Fibroblast of the aortic adventitia (primary cell): ENCODE results near the gene ZBTB16. TPM values are rescaled to one million over a fixed set of nuclear protein-coding genes. Genes with fewer than 3 reads are reported as not detected.

ENCODE experiments used
- DNase-seq: peaks from one replicate; pipeline ENCODE4 v3.0.0-alpha.2; 2010; ENCODE audit warnings: low read depth
- H3K4me3 ChIP-seq: 2 replicates; pipeline ENCODE4 v1.5.1; 2011; ENCODE audit warnings: low read depth, mild to moderate bottlenecking, control low read depth, low read length, moderate library complexity
- total RNA-seq: library from RNA; depleted of rRNA; stranded (reverse); fragments of >200 nt; gene quantifications from 2 replicates; pipeline ENCODE4 v1.2.3, GENCODE V29; 2012; ENCODE audit warnings: low replicate concordance
- TF ChIP-seq, protein P1 (sequence below): IDR thresholded peaks from 2 replicates; pipeline ENCODE4 v1.5.1; 2011; ENCODE audit warnings: mild to moderate bottlenecking, low read length, control low read depth, inconsistent platforms; ENCODE audit not compliant: insufficient read depth

The ZBTB16 gene
- total RNA-seq, 1 donor: 0.27 TPM

DNA sequence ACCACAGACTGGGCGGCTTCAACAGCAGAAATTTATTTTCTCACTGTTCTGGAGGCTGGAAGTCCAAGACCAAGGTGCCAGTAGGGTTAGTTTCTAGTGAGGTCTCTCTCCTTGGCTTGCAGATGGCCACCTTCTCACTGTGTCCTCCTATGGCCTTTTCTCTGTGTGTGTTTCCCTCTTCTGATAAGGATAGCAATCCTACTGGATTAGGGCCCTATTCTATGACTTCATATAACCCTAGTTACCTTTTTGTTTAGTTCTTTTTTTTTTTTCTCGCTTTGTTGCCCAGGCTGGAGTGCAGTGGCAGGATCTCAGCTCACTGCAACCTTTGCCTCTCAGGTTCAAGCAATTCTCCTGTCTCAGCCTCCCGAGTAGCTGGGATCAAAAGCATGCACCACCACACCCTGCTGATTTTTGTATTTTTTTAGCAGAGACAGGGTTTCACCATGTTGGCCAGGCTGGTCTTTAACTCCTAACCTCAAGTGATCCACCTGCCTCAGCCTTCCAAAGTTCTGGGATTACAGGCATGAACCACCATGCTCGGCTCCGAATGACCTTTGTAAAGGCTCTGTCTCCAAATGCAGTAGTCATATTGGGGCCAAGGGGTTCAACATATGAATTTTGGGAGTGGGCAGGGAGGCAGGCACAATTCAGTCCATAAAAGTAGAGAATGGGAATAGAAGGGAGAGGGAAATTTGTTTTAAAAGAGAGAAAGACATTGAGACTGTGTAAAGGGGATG lies 211.2 kb downstream of the ZBTB16 start:
- DNase-seq: no peak
- TF ChIP-seq, protein P1, sequence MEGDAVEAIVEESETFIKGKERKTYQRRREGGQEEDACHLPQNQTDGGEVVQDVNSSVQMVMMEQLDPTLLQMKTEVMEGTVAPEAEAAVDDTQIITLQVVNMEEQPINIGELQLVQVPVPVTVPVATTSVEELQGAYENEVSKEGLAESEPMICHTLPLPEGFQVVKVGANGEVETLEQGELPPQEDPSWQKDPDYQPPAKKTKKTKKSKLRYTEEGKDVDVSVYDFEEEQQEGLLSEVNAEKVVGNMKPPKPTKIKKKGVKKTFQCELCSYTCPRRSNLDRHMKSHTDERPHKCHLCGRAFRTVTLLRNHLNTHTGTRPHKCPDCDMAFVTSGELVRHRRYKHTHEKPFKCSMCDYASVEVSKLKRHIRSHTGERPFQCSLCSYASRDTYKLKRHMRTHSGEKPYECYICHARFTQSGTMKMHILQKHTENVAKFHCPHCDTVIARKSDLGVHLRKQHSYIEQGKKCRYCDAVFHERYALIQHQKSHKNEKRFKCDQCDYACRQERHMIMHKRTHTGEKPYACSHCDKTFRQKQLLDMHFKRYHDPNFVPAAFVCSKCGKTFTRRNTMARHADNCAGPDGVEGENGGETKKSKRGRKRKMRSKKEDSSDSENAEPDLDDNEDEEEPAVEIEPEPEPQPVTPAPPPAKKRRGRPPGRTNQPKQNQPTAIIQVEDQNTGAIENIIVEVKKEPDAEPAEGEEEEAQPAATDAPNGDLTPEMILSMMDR: no peak
- H3K4me3 ChIP-seq: no peak overlapping the region

DNA sequence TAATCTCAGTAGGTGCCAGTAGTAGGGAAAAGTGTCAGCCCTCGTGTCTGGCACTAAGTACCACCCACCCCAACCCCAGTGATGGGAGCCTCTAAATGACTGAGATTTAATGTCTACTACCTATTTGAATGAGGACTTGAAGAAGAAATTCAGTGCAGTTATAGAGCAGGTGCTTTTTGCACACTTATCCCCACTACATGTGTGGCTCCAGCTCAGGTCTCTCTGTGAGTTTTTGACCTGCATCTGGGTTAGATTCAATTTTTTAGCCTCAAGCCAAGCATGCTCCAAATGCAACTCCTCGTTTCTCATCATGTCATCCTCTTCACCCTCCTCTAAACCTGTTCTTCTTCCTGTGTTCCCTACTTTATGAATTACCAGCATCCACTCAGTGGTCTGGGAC lies 211.8 kb downstream of the ZBTB16 start:
- H3K4me3 ChIP-seq: no peak overlapping the region
- TF ChIP-seq, protein P1: no peak
- DNase-seq: no peak

DNA sequence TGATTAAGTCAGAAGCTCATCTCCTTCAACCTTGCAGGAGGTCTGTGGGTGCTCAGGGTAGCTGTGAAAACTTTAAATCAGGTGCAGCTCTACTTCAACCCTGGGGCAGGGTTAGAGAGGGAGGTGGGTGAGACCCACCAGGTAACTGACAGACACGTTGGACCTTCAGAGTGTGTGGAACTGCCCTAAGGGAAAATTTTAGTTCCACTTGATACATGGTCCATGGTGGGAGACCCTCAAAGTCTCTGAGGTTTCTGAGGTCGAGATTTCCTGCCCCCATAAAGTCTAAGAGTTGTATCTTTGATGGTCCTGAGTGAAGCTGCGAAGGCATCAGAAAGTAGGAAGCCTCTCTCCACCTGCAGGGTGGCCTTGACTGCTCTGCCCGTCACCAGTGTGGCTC lies 212.8 kb downstream of the ZBTB16 start:
- TF ChIP-seq, protein P1: no peak
- DNase-seq: no peak
- no peak overlapping the region for H3K4me3 ChIP-seq

DNA sequence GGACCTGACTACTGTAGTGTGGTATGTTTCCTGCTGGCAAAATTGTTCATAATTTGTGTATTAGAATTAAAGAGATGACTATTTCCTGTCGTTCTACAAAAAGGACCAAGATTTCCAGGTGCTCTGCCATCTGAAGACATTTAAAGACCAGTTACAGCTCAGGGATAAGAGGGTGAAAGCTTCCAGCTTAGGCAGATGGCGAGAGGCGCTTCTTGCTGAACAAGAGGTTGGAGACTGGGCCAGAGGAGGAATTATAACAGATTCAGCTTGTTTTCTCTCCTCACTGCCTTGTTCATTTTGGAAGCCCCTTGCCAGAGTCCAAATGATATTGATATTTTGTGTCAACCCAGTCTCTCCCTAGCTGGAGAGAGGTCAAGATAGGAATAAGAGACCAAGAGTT lies 213.6 kb downstream of the ZBTB16 start:
- DNase-seq: no peak
- TF ChIP-seq, protein P1: no peak
- H3K4me3 ChIP-seq: no peak overlapping the region

DNA sequence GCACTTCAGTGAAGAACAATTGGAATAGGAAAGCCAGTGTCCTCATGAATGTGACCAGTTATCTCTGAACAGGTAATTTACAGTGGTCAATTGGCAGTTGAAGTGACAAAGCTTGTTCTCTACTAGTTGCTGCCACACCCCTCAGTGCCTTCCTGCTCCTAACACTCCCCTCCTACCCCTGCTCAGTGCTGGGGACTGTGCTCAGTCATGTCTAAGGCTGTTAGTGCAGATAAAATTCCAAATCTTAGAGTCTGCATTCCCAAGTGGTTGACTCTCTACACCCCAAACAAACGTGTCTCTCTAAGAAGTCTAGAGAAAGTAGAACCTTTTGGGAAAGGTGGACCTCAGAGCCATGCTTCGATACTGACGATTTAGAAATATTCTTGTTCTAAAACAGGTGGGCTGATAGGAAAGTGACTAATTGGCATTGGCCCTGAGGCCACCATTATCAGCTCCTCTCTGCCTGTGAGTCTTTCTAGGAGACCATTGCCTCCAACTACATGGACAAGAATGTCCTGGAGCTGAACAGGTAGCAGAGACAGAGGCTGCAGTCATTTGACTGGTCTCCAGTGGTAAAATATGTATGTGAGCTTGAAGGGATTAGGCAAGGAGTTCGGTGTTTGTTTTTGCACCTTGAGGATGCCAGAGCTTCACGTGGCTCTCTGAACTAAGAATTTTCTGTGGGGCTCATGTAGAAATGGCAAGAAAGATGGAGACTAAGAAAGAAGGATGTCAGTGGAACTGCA lies 214.6 kb downstream of the ZBTB16 start:
- no peak overlapping the region for H3K4me3 ChIP-seq
- TF ChIP-seq, protein P1: no peak
- no peak for DNase-seq

DNA sequence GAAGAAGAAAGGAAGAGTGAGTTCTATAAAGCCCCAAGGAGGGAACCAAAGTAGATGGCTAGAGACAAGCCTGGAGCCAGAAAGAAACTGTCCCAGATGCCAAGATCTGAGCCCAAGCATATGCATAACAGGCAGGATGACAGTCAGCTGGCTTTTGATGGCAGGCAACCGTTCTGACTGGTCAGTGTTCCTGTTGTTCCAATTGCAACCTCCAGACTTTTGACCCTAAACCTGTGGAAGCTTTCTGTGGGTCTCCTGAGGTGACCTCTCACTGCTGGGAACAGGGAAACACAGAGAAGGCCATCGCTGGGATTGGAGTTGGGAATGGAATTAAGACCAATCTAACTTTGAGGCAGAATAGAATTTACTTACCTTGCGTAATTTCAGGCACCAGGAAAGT lies 215.1 kb downstream of the ZBTB16 start:
- DNase-seq: no peak
- H3K4me3 ChIP-seq: no peak overlapping the region
- TF ChIP-seq, protein P1: no peak
